ENCODE results near the gene ELL2.
"Not testable (repeated sequence)": the region's sequence is repeated elsewhere in the genome, so short reads cannot be mapped to it uniquely, and the experiment has no call there.

The ELL2 gene

GRCh38 chr5:95907067-95907705 is 54.5 kb downstream of the ELL2 start:
- H3K27ac ChIP-seq, result no peak overlapping the region
- no peak for TF ChIP-seq CTCF (conservative IDR thresholded peaks at IDR 0.05; ENCODE audit: low read depth)
- DNase-seq (ENCODE audit: low spot score), result no peak
- ChIA-PET POLR2A (ENCODE audit: low non-redundant PET) (interaction anchor here (0.5 kb wide), 1 partner anchor 413 kb away, joined by 11 read pairs; no protein-coding TSS in a partner anchor), CTCF (interaction anchor here (0.6 kb wide), 2 partner anchors 56 to 518 kb away, joined by 3 to 5 read pairs; no protein-coding TSS in a partner anchor)

GRCh38 chr5:95906398-95906797 is 55.3 kb downstream of the ELL2 start:
- H3K27ac ChIP-seq; POLR2A ChIA-PET (ENCODE audit: low non-redundant PET); DNase-seq (ENCODE audit: low spot score): not testable (repeated sequence)
- CTCF ChIA-PET, result interaction anchor here (0.6 kb wide), 1 partner anchor 519 kb away, joined by 3 read pairs; no protein-coding TSS in a partner anchor

- no peak overlapping the region for H3K27ac ChIP-seq
- no peak for DNase-seq (ENCODE audit: low spot score)
- CTCF ChIA-PET, result interaction anchor here (0.6 to 0.8 kb wide), 2 partner anchors 419 to 423 kb away, joined by 3 to 5 read pairs; no protein-coding TSS in a partner anchor
- POLR2A ChIA-PET (ENCODE audit: low non-redundant PET), result no interaction called here
- TF ChIP-seq CTCF (conservative IDR thresholded peaks at IDR 0.05; ENCODE audit: low read depth), result no peak
These were observed 56.8 kb downstream of the ELL2 start for GRCh38 chr5:95904827-95905226.

- TF ChIP-seq CTCF (conservative IDR thresholded peaks at IDR 0.05; ENCODE audit: low read depth), result no peak
- POLR2A ChIA-PET (ENCODE audit: low non-redundant PET), result no interaction called here
- CTCF ChIA-PET, result no interaction called here
- H3K27ac ChIP-seq, result no peak overlapping the region
- DNase-seq (ENCODE audit: low spot score), result no peak
These were observed 57.8 kb downstream of the ELL2 start for GRCh38 chr5:95903838-95904237.

GRCh38 chr5:95901676-95902627 is 59.7 kb downstream of the ELL2 start:
- no peak for TF ChIP-seq CTCF (conservative IDR thresholded peaks at IDR 0.05; ENCODE audit: low read depth)
- DNase-seq (ENCODE audit: low spot score), result peak; percentile 63
- no peak overlapping the region for H3K27ac ChIP-seq

GRCh38 chr5:95900383-95900958 is 61.2 kb downstream of the ELL2 start:
- no peak overlapping the region for H3K27ac ChIP-seq
- ChIA-PET POLR2A (ENCODE audit: low non-redundant PET) (no interaction called here), CTCF (interaction anchor here (1.1 kb wide), 1 partner anchor 61 kb away, joined by 3 read pairs; the partner anchor contains the start of gene ELL2)
- TF ChIP-seq CTCF (conservative IDR thresholded peaks at IDR 0.05; ENCODE audit: low read depth), result no peak
- no peak for DNase-seq (ENCODE audit: low spot score)

More at GRCh38 chr5:95901676-95902627, 59.7 kb downstream of the ELL2 start:
- CTCF ChIA-PET, result no interaction called here
- POLR2A ChIA-PET (ENCODE audit: low non-redundant PET), result no interaction called here

All from RWPE1 (cell line).